Activated CD8-positive, alpha-beta memory T cell treated with anti-CD3 and anti-CD28 coated beads for 4 hours (primary cell): Measurements from ENCODE around the gene EPHB2.
"Not testable (repeated sequence)": the region's sequence is repeated elsewhere in the genome, so short reads cannot be mapped to it uniquely, and the experiment has no call there.

Source experiments
- DNase-seq, 2 donors: peaks; one replicate each; pipeline ENCODE4 v3.0.0-alpha.2; 2020; ENCODE audit warnings: low read depth in 2 of 2

EPHB2 gene

GRCh38 chr1:22691031-22691753 is 19.4 kb upstream of the EPHB2 start:
- DNase-seq = no peak

- DNase-seq = no peak
Measured at GRCh38 chr1:22694172-22694571, 16.5 kb upstream of the EPHB2 start.

GRCh38 chr1:22696610-22697009 is 14.0 kb upstream of the EPHB2 start:
- DNase-seq = no peak

- DNase-seq = no peak
Measured at GRCh38 chr1:22697980-22698379, 12.7 kb upstream of the EPHB2 start.

- DNase-seq = no peak
Measured at GRCh38 chr1:22699681-22700520, 10.7 kb upstream of the EPHB2 start.

GRCh38 chr1:22702296-22703085 is 8.1 kb upstream of the EPHB2 start:
- DNase-seq = no peak

- DNase-seq = peak; percentile 38 to 68
Measured at GRCh38 chr1:22704440-22705067, 6.1 kb upstream of the EPHB2 start.

GRCh38 chr1:22705586-22705985 is 5.1 kb upstream of the EPHB2 start:
- DNase-seq = no peak

GRCh38 chr1:22706100-22706499 is 4.5 kb upstream of the EPHB2 start:
- not testable (repeated sequence) for DNase-seq

GRCh38 chr1:22708777-22709176 is 1.9 kb upstream of the EPHB2 start:
- DNase-seq = no peak

GRCh38 chr1:22709227-22709626 is 1.4 kb upstream of the EPHB2 start:
- DNase-seq = no peak

GRCh38 chr1:22709891-22710700 is 543 bp upstream of the EPHB2 start:
- no peak for DNase-seq

- no peak for DNase-seq
Measured at GRCh38 chr1:22711071-22711470, 432 bp downstream of the EPHB2 start.

- DNase-seq = no peak
Measured at GRCh38 chr1:22711591-22712501, 1.2 kb downstream of the EPHB2 start.

GRCh38 chr1:22712502-22713271 is 2.0 kb downstream of the EPHB2 start:
- DNase-seq = no peak

- DNase-seq = no peak
Measured at GRCh38 chr1:22714455-22714854, 3.8 kb downstream of the EPHB2 start.

- no peak for DNase-seq
Measured at GRCh38 chr1:22717037-22717760, 6.6 kb downstream of the EPHB2 start.

GRCh38 chr1:22721122-22721873 is 10.7 kb downstream of the EPHB2 start:
- no peak for DNase-seq
